HEK293 (cell line): Measurements from ENCODE around the gene POLR1D.

Source experiments
- EGR2 ChIP-seq: fragments of 450-650 bp; formaldehyde crosslinking; IDR thresholded peaks from 2 replicates; pipeline ENCODE4 v1.5.1; 2016; ENCODE audit warnings: low read depth, missing biosample characterization, missing genetic modification characterization
- FEZF1 ChIP-seq: fragments of 450-650 bp; formaldehyde crosslinking; IDR thresholded peaks from 2 replicates; pipeline ENCODE4 v1.5.1; 2016; ENCODE audit warnings: missing biosample characterization, missing genetic modification characterization
- GLI4 ChIP-seq: fragments of 450-650 bp; formaldehyde crosslinking; IDR thresholded peaks from 2 replicates; pipeline ENCODE4 v1.5.1; 2016; ENCODE audit warnings: missing biosample characterization, missing genetic modification characterization
- IKZF3 ChIP-seq: fragments of 450-650 bp; IDR thresholded peaks from 2 replicates; pipeline ENCODE4 v1.5.0; 2018; ENCODE audit warnings: missing biosample characterization, mild to moderate bottlenecking, missing genetic modification characterization, moderate library complexity
- MEIS1 ChIP-seq: sonication (generic); formaldehyde crosslinking; IDR thresholded peaks from 2 replicates; pipeline ENCODE4 v1.8.1; 2022; ENCODE audit warnings: missing genetic modification reagents, mild to moderate bottlenecking, borderline replicate concordance
- OVOL3 ChIP-seq: fragments of 450-650 bp; formaldehyde crosslinking; IDR thresholded peaks from 2 replicates; pipeline ENCODE4 v1.5.1; 2016; ENCODE audit warnings: missing biosample characterization, missing genetic modification characterization
- PATZ1 ChIP-seq: fragments of 450-650 bp; formaldehyde crosslinking; IDR thresholded peaks from 2 replicates; pipeline ENCODE4 v1.5.1; 2016; ENCODE audit warnings: missing biosample characterization, missing genetic modification characterization
- SP2 ChIP-seq: fragments of 450-650 bp; formaldehyde crosslinking; IDR thresholded peaks from 2 replicates; pipeline ENCODE4 v1.5.1; 2016; ENCODE audit warnings: missing biosample characterization, missing genetic modification characterization
- ZBTB10 ChIP-seq: fragments of 450-650 bp; formaldehyde crosslinking; IDR thresholded peaks from 2 replicates; pipeline ENCODE4 v1.5.1; 2016; ENCODE audit warnings: missing biosample characterization, missing genetic modification characterization
- ZBTB17 ChIP-seq: fragments of 450-650 bp; formaldehyde crosslinking; IDR thresholded peaks from 2 replicates; pipeline ENCODE4 v1.5.1; 2016; ENCODE audit warnings: missing biosample characterization, missing genetic modification characterization
- ZBTB26 ChIP-seq: fragments of 450-650 bp; formaldehyde crosslinking; optimal IDR thresholded peaks from 2 replicates; pipeline ENCODE3; 2016; ENCODE audit warnings: missing biosample characterization, mild to moderate bottlenecking, missing genetic modification characterization
- ZBTB49 ChIP-seq: fragments of 450-650 bp; formaldehyde crosslinking; IDR thresholded peaks from 2 replicates; pipeline ENCODE4 v1.5.1; 2016; ENCODE audit warnings: missing biosample characterization, missing genetic modification characterization, low read depth
- ZFP37 ChIP-seq: fragments of 450-650 bp; formaldehyde crosslinking; IDR thresholded peaks from 2 replicates; pipeline ENCODE4 v1.5.1; 2016; ENCODE audit warnings: missing biosample characterization, missing genetic modification characterization
- ZNF133 ChIP-seq: fragments of 450-650 bp; formaldehyde crosslinking; IDR thresholded peaks from 2 replicates; pipeline ENCODE4 v1.5.1; 2016; ENCODE audit warnings: missing biosample characterization, missing genetic modification characterization
- ZNF157 ChIP-seq: fragments of 450-650 bp; formaldehyde crosslinking; IDR thresholded peaks from 2 replicates; pipeline ENCODE4 v1.5.1; 2016; ENCODE audit warnings: missing biosample characterization, missing genetic modification characterization
- ZNF174 ChIP-seq: fragments of 450-650 bp; formaldehyde crosslinking; IDR thresholded peaks from 2 replicates; pipeline ENCODE4 v1.5.0; 2017; ENCODE audit warnings: missing biosample characterization, mild to moderate bottlenecking, missing genetic modification characterization
- ZNF175 ChIP-seq: fragments of 450-650 bp; formaldehyde crosslinking; IDR thresholded peaks from 2 replicates; pipeline ENCODE4 v1.5.1; 2016; ENCODE audit warnings: missing biosample characterization, missing genetic modification characterization
- ZNF311 ChIP-seq: fragments of 450-650 bp; formaldehyde crosslinking; IDR thresholded peaks from 2 replicates; pipeline ENCODE4 v1.5.1; 2017; ENCODE audit warnings: missing biosample characterization, missing genetic modification characterization, borderline replicate concordance
- ZNF335 ChIP-seq: fragments of 450-650 bp; formaldehyde crosslinking; conservative IDR thresholded peaks from 2 replicates; pipeline ENCODE4 v1.5.1; 2016; ENCODE audit warnings: missing biosample characterization, missing genetic modification characterization
- ZNF391 ChIP-seq: fragments of 450-650 bp; formaldehyde crosslinking; IDR thresholded peaks from 2 replicates; pipeline ENCODE4 v1.5.1; 2016; ENCODE audit warnings: low read depth, missing biosample characterization, missing genetic modification characterization, borderline replicate concordance
- ZNF404 ChIP-seq: fragments of 450-650 bp; formaldehyde crosslinking; IDR thresholded peaks from 2 replicates; pipeline ENCODE4 v1.5.1; 2017; ENCODE audit warnings: missing biosample characterization, missing genetic modification characterization
- ZNF423 ChIP-seq: fragments of 450-650 bp; formaldehyde crosslinking; IDR thresholded peaks from 2 replicates; pipeline ENCODE4 v1.5.1; 2016; ENCODE audit warnings: missing biosample characterization, missing genetic modification characterization
- ZNF560 ChIP-seq: fragments of 450-650 bp; formaldehyde crosslinking; IDR thresholded peaks from 2 replicates; pipeline ENCODE4 v1.5.1; 2017; ENCODE audit warnings: missing biosample characterization, missing genetic modification characterization, borderline replicate concordance
- ZNF621 ChIP-seq: fragments of 450-650 bp; formaldehyde crosslinking; IDR thresholded peaks from 2 replicates; pipeline ENCODE4 v1.5.1; 2017; ENCODE audit warnings: missing biosample characterization, missing genetic modification characterization
- ZNF624 ChIP-seq: fragments of 450-650 bp; formaldehyde crosslinking; IDR thresholded peaks from 2 replicates; pipeline ENCODE4 v1.5.1; 2017; ENCODE audit warnings: missing biosample characterization, missing genetic modification characterization
- ZNF645 ChIP-seq: fragments of 450-650 bp; formaldehyde crosslinking; IDR thresholded peaks from 2 replicates; pipeline ENCODE4; 2016; ENCODE audit warnings: missing biosample characterization, missing genetic modification characterization
- ZNF670 ChIP-seq: fragments of 450-650 bp; formaldehyde crosslinking; IDR thresholded peaks from 2 replicates; pipeline ENCODE4 v1.5.1; 2016; ENCODE audit warnings: missing biosample characterization, missing genetic modification characterization, low read depth
- ZNF692 ChIP-seq: fragments of 450-650 bp; formaldehyde crosslinking; IDR thresholded peaks from 2 replicates; pipeline ENCODE4 v1.5.1; 2016; ENCODE audit warnings: missing biosample characterization, missing genetic modification characterization
- ZNF843 ChIP-seq: fragments of 450-650 bp; formaldehyde crosslinking; IDR thresholded peaks from 2 replicates; pipeline ENCODE4 v1.5.1; 2016; ENCODE audit warnings: missing biosample characterization, missing genetic modification characterization

Gene POLR1D

GRCh38 chr13:27620377-27621115 lies 1.1 kb upstream of the POLR1D start, which contains the start of gene LNX2 (continued):
- TF ChIP-seq ZNF335 (tag by site-specific recombination) (peak; percentile 91), ZBTB10 (tag by site-specific recombination) (peak; percentile 72; the same call in 1 of the 2 replicates), ZNF560 (tag by site-specific recombination) (no peak), GLI4 (tag by site-specific recombination) (peak; percentile 65; the same call in 1 of the 2 replicates), ZNF843 (tag by site-specific recombination) (no peak), ZNF404 (no peak), ZBTB17 (peak; percentile 71; the same call in 1 of the 2 replicates), FEZF1 (tag by site-specific recombination) (0 out of 2 replicates have a peak, but pooled peaks have one; percentile 33), PATZ1 (peak; percentile 96; the same call in 1 of the 2 replicates), ZNF621 (no peak), ZBTB26 (tag by site-specific recombination) (peak; percentile 85), ZFP37 (tag by site-specific recombination) (peak; percentile 28; the same call in 1 of the 2 replicates), SP2 (tag by site-specific recombination) (peak; percentile 94), ZNF645 (peak; percentile 63; the same call in 1 of the 2 replicates), ZNF423 (tag by site-specific recombination) (peak; percentile 87), ZNF311 (tag by site-specific recombination) (no peak), MEIS1 (no peak), ZNF175 (tag by site-specific recombination) (no peak), ZNF174 (no peak), OVOL3 (tag by site-specific recombination) (no peak), ZNF624 (tag by site-specific recombination) (no peak), ZNF391 (tag by site-specific recombination) (0 out of 2 replicates have a peak, but pooled peaks have one; percentile 29), ZNF670 (no peak), IKZF3 (tag by site-specific recombination) (peak; percentile 57; the same call in 1 of the 2 replicates), ZNF133 (tag by site-specific recombination) (no peak), ZNF692 (peak; percentile 28; the same call in 1 of the 2 replicates), ZNF157 (no peak), ZBTB49 (tag by site-specific recombination) (no peak), EGR2 (peak; percentile 75)
